COLO829 (cell line): Measurements from ENCODE around the gene ZYX.
"Not testable (repeated sequence)": the region's sequence is repeated elsewhere in the genome, so short reads cannot be mapped to it uniquely, and the experiment has no call there.

Experiments used
- DNase-seq: peaks from one replicate; pipeline ENCODE4 v3.0.0; 2012; ENCODE audit warnings: low spot score

The ZYX gene

DNA sequence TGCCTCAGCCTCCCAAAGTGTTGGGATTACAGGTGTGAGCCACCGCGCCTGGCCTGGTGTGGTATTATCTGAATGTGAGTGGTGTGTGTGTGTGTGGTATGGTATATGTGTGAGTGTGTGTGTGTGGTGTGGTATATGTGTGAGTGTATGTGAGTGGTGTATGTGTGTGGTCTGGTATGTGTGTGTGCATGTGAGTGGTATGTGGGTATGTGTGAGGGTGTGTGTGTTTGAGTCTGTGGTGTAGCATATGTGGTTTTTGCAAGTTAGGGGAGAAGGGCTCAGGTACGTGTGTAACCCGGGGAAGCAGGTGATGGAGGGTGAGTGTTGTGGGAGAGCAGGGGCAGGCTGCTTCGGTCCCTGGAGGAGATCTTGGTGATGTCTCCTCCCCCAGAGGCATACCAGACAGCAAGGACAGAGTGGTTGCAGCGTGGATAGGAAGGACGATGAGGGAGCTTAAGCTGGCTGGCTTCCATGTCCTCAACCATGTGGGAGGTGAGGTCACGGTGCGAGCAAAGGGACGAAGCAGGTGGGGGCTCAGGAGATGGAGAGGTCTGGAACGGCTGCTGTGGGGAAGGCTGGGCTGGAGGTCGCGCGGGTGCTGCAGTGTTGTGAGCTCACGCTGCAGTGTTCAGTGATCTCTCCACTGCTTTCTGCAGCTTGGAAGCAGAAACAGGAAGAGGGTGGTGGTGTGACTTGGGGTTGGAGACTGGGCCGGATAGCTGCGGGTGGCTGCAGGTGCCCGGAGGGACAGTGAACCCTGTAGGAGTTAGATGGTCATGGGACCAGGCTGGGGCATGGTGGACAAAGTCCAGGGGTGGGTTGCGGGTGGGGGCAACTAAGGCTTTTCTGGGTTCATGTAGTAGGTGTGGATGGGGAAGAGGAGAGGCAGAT, 5.0 kb downstream of the ZYX start:
- no peak for DNase-seq

DNA sequence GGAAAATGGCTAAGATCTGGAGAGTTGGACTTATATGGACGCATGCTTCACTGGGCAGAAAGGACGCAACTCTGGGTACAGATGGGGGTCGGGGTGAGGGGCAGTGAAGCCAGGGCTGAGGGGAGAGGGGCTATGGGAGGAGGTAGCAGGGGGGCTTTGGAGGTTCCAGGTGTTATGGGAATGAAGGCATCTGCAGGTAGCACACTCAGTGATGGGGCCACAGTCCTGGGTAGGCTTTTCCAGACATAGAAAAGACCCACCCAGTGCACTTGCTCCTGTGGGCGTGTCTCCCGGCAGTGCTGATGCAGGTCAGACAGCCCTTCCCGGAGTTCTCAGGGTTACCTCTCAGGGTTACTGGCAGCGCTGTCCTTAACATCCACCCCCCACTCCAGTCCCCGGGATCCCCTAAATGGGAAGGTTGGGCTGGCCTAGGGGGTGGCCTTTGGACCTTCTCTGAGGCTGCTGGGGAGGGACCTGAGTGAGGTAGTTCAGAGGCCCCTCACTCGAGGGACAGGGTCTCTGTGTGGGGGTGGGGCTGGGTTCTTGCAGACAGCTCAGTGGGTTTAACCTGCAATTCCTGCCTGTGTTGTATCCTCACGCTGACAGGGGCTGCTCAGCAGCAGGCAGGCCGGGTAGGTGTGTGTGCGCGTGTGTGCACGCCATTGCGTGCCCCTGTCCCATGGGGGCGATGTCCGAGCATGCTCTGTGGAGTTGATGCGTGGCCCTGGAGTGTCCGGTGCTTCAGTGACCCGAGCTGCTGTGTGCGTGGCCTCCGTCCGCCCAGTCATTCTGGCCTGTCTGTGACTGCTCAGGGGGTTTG, 6.2 kb downstream of the ZYX start:
- DNase-seq = no peak

DNA sequence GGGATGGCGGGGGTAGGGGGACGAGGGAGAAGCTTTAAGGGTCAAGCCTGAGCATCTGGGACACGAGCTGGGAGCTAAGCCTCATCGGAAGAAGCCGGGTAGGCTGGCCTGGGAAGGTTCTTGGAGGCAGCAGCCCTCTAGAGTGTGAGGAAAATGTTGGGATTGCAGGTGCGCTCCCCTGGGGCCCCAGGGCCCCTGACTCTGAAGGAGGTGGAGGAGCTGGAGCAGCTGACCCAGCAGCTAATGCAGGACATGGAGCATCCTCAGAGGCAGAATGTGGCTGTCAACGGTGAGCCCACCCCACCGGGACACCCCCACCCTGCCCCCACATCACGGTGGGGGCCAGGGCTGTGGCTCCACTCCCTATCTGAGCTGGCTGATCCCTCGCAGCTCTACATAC, 6.9 kb downstream of the ZYX start:
- no peak for DNase-seq

DNA sequence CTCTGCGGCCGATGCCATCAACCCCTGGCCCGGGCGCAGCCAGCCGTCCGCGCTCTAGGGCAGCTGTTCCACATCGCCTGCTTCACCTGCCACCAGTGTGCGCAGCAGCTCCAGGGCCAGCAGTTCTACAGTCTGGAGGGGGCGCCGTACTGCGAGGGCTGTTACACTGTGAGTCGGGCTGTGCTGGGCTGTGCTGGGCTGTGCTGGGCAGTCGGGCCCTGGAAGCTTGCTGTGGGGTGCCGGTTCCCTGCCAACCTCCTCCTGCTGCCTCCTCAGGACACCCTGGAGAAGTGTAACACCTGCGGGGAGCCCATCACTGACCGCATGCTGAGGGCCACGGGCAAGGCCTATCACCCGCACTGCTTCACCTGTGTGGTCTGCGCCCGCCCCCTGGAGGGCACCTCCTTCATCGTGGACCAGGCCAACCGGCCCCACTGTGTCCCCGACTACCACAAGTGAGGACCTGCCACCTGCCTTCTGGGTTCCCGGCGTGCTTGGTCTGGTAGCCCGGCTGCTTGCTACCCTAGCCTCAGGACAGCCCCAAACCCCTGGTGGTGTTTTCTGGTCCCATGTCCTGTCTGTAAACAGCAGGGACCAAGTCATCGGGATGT, 7.5 kb downstream of the ZYX start:
- DNase-seq = no peak

DNA sequence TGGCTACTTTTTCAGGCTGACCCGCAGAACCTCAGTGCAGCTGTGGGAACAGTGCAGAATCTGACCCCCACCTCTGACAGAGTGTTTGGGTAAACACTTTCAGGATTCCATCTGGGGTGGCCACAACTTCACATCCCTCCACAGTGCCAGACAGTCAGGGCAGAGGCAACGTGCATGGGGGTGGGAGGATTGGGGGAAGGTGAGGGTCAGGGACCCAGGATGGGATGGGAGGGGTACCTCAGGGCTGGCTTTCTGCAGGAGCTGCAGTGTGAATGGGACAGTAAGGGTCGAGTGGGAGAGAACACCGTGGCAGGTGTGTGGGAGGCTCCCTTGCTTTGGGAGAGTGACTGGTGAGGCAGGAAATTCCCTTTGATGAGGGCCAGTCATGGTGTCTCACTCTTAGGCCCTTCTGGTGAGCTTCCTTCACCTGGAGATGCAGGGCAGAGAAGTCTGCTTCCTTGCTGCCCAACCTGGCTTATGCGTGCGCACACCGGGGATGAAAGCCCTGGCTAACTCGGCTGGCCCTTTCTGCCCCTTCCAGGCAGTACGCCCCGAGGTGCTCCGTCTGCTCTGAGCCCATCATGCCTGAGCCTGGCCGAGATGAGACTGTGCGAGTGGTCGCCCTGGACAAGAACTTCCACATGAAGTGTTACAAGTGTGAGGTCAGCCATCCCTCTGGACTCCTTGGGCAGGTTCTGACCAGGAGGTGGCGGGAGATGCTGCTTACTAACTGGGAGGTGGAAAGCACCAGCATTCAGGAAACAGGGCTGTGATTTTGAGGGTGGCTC, 8.4 kb downstream of the ZYX start:
- no peak for DNase-seq

DNA sequence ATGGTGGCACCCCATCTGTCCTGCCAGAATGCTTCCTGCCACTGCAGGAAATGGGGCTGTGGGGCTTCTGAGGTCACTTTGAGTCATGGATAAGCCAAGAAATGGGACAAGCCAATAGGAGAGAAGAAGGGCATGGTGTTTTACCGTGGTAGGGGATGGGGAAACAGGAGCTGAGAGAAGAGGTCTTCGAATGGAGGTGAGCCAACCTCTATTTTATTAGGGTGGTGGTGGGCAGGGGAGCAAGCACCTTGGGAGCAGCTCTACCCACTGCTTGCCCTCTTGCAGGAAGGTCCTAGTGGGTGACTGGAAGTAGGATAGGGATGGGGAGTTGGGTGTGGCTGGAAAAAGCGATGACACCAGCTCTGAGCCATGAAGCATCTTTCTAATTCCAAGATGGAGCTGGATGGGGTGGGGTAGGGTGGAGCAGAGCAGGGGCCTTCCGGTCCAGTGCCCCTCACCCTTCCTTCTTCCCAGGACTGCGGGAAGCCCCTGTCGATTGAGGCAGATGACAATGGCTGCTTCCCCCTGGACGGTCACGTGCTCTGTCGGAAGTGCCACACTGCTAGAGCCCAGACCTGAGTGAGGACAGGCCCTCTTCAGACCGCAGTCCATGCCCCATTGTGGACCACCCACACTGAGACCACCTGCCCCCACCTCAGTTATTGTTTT, 9.1 kb downstream of the ZYX start:
- DNase-seq = no peak

DNA sequence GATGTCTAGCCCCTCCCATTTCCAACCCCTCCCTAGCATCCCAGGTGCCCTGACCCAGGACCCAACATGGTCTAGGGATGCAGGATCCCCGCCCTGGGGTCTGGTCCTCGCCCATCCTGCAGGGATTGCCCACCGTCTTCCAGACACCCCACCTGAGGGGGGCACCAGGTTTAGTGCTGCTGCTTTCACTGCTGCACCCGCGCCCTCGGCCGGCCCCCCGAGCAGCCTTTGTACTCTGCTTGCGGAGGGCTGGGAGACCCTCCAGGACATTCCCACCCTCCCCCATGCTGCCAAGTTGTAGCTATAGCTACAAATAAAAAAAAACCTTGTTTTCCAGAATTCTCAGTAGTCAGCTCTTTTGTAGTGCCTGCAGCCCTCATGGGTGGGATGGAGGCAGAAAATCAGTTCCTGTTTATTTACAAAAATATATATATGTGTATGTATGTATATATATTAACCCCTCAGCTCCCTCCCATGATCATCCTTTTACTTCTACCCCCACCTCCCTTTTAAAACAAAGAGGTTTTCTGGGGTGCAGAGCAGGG, 9.7 kb downstream of the ZYX start:
- DNase-seq = no peak

DNA sequence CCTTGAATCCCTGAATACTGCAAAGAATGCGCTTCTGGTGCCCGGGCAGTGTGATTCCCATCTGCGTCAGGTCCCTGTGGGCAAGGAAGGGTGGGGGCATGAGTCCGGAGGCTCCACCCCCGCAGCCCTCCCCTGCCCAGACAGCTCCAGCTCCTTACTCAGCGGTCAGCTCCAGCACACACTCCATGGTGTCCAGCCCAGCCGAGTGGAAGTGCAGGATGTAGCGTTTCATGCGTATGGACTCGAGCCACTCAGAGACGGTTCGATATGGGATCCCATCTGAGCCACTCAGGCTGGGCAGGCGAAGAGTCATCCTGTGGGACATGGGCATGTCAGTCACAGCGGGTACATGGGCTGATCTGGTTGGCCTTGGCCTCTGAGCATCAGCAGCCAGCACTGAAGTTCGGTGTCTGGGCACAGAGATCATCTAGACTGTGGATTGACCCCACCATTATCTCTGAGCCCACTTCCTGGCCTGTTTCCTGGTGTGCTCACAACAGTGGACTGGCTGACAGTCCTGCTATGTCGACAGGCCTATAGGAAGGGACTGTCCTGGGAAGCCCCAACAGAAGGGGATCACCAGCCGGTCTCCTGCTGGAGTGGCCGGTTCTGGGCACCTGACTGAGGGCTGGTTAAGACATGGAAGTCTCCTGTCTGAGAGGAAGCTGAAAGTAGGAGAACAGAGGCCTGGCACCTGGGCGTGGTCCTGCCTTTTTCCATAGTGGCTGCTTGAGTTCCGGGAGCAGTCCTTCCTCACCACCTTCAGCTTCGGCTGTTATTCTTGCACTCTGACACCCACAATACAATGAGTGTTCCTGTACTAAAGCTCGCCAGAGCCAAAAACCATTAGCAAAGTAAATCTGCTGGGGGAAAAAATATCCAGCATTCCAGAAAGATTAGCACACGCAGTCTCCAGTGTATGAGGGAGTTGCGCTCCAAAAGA, 10.6 kb downstream of the ZYX start:
- DNase-seq = no peak

DNA sequence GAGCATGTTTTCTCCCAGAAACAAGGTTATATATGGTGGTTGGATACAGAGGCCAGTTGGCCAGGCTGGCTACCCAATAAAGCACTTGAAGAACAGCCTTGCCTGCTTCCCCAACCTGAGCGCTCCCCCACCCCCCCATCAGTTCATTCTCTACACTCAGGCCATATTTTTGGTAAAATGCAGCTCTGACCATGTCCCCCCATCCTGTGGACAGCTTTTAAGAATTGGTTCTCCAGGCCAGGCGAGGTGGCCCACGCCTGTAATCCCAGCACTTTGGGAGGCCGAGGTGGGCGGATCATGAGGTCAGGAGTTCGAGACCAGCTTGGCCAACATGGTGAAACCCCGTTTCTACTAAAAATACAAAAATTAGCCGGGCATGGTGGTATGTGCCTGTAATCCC, 11.3 kb downstream of the ZYX start:
- DNase-seq = not testable (repeated sequence)

DNA sequence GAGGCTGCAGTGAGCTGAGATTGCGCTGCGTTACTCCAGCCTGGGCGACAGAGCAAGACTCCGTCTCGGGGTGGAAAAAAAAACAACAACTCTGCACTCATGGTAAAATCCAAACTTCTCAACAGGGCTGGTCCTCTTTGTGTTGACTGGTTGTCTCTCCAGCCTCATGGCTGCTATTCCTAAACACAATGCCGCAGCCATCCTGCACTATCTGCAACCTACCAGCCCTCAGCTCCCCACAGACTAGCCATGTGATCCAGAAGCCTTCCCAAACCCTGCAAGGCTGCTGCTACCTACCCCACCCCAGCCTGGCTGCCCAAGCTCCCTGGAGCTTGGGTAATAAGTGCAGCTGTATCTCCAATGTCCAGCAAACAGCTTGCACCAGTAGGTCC, 11.7 kb downstream of the ZYX start:
- DNase-seq = no peak

DNA sequence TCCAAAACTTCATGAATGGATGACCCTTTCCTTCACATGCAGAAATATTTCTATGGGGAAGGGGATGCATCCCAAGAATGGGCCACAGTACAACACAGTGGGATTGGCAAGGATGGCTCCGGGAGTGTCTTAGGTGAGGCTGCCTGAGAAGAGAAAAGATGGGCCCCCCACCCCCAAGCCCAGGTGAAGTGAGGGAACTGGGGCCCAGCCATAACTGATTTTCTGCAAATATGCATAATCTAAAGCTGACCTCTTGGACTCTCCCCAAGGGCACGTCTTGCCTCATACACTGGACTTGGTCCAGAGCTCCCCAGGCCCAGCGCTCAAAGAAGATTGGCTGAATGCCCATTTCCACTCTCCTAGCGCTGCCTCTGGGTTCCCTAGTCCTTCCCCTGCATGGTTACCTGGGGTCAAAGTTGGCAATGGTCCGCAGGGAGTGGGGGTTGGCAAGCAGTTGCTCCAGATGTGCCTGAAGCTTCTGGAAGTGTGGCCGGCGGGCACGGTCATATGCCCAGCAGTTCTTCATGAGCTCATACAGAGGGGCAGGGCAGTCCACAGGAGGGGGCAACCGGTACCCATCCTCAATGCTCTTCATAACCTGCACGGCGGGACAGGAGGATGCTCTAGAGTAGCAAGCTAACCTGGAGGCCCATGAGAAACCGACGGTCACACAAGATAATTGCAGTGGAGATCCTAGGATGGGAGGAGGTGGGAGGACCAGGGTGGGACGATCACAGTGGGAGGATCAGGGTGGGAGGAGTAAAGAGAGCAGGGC, 12.3 kb downstream of the ZYX start:
- no peak for DNase-seq

DNA sequence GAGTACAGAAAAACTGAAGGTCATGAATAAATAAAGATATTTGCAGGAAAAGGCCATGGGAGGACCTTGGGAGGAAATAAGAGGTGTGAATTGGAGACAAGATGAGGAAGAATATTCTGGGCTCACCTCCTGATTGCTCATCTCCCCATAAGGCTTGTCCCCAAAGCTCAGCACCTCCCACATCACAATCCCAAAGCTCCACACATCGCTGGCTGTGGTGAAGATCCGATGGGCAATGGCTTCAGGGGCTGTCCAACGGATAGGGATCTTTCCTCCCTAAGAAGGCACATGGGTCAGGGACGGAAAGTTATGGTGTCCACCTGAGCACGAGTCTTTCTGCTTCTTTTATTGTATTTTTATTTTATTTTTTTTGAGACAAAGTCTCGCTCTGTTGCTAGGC, 12.9 kb downstream of the ZYX start:
- no peak for DNase-seq

DNA sequence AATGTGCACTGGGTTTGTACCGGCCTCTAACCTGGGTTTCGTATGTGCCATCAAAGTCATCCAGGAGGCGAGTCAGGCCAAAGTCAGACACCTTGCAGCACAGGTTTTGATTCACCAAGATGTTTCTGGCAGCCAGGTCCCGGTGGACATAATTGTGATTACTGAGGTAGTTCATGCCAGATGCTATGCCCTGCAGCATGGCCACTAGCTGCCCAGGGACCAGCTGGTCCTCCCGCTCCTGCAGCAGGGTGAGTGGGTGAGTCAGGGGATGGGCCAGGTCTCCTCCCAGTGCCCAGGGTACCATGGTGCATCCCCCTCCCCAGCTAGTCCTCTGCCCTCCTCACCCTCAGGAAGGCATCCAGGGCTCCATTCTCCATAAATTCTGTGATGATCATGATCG, 13.6 kb downstream of the ZYX start:
- no peak for DNase-seq

DNA sequence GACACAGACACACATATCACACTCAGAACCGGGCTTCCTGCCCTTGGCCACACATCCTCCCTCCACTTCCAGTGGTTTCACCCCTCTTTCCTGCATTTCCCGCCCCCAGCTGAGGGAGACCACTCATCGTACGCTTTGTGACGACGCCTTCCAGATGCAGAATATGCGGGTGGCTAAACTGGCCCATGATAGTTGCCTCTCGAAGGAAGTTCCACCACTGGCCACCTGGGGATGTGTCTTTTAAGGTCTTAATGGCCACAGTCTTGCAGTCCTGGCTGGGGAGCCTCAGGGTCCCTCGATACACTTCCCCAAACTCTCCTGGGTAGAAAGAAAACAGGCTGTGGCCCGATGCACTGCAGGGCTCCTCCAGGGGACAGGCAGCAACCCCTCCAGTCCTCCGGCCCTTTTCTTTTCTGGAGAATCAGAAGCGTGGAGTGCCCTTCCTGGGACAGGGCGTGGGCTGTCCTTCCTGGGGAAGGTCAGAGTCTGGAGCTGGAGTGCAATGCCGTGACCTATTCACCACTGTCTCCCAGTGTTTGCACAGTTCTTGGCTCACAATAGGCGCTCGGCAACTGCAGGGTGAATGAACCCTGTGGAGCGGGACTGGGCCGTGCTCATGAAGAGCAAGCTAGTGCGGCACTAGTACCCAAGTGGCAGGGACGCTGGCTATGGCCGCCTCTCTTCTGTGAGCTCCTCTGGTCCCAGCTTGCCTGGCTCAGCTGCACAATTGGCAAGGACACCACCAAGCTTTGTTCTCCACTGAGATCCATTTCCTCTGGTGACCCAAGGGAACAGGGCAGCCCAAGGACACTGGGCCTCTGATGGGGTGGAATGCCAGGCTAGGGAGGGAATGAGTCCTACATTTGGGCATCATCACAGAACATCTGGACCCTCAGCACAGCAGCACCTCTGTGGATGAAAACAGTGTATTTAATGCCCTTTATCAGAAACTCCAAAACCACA, 14.3 kb downstream of the ZYX start:
- no peak for DNase-seq

DNA sequence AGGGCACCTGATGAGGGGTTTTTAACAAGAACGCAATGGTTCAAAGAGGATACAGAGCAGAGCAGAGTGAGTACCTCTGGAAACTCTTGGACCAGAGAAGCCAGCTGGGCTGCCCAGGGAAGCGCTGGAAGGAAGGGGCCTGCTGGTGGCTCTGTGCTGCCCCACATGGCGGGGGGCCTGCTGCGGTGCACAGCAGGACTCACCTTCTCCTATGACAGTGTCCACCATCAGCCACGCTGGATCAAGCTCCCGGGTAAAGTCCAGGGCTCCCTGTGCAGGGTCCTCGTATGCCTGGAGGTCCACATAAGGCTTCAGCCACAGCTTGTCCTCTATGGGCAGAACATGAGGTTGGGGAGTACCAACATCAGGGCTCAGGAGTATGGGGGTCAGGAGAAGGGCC, 15.0 kb downstream of the ZYX start:
- DNase-seq = no peak

DNA sequence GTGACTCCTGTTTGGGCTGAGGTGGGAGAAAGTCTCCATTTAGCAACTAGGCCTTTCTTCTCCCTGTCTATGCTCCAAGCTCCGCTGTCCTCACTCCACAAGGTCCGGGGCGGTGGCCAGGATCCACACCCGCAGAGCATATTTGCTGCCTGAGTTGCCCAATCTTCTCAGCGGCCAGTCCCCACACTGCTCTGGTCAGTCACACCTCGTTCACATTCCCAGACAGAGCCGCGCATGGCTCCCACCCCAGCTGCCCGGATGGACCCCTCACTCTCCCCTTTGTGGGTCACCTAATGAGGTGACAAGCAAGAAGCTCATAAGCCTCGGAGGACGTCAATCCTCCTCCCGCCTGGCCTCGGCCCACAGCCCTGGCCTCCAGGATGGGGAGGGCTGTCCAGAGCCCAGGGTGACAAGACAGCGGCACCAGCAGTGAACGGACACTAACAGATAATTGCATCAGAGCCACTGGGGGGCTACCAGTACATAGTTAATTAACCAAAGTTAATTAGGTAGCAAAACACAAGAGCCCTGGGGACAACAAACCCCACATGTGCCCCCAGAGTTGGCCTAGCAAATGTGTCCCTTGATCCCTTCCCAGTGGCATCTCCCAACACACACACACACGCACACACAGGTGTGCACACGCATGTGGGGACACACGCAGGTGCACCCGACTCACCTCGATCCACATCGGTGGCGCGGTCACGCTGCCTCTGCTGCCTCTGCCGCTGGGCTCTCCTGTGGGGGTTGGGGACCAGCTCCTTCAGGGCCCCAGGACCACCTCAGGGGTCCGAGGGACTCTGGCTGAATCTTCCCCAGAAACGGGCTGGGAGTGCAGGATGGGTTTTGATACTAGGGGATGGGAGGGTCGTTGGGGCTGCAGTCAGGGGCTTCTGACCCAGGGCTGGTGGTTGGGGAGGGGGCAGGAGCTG, 15.7 kb downstream of the ZYX start:
- no peak for DNase-seq
